DND-41 (cell line): ENCODE measurements around the gene DEFB131B.

Experiments
- EZH2 ChIP-seq: IDR thresholded peaks from 3 replicates; pipeline ENCODE4 v1.6.1; 2012; ENCODE audit warnings: borderline replicate concordance, low read depth, mild to moderate bottlenecking, moderate library complexity, low read length, inconsistent platforms; ENCODE audit not compliant: severe bottlenecking
- TF ChIP-seq, protein P1 (sequence below): IDR thresholded peaks from 2 replicates; pipeline ENCODE4 v1.5.1; 2012; ENCODE audit warnings: borderline replicate concordance, low read length, moderate library complexity, mild to moderate bottlenecking; ENCODE audit not compliant: poor library complexity, severe bottlenecking; ENCODE audit errors: extremely low read depth

DNA sequence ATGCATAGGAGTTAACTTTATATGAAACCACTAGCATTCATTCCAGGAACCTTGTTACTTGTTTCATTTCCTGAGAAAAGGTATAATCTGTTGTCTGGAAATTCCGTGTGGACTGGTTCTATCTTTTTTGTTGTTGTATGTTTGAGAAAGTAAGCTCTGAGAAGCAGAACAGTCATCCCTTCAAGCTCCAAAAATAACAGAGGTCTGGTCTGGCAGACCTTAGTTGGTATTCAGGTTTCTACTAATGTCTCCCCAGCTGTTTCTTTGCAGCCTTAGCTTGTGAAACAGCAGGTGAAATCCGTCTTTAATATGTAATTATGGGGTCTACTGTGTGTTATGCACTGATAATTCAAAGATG, 53.0 kb downstream of the DEFB131B start:
- TF ChIP-seq, protein P1, sequence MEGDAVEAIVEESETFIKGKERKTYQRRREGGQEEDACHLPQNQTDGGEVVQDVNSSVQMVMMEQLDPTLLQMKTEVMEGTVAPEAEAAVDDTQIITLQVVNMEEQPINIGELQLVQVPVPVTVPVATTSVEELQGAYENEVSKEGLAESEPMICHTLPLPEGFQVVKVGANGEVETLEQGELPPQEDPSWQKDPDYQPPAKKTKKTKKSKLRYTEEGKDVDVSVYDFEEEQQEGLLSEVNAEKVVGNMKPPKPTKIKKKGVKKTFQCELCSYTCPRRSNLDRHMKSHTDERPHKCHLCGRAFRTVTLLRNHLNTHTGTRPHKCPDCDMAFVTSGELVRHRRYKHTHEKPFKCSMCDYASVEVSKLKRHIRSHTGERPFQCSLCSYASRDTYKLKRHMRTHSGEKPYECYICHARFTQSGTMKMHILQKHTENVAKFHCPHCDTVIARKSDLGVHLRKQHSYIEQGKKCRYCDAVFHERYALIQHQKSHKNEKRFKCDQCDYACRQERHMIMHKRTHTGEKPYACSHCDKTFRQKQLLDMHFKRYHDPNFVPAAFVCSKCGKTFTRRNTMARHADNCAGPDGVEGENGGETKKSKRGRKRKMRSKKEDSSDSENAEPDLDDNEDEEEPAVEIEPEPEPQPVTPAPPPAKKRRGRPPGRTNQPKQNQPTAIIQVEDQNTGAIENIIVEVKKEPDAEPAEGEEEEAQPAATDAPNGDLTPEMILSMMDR, result no peak
- TF ChIP-seq EZH2, result no peak
